GM12873 (cell line): ENCODE data around the gene TFG.

Source experiments
- TF ChIP-seq, protein P1 (sequence below): IDR thresholded peaks from 2 replicates; pipeline ENCODE4 v1.5.1; 2012; ENCODE audit warnings: low read depth, mild to moderate bottlenecking, moderate library complexity, low read length, control low read depth; ENCODE audit not compliant: insufficient read depth; ENCODE audit errors: missing control alignments

Gene TFG

GRCh38 chr3:100708989-100709841, at the start of gene TFG:
Gene TFG (plus strand): TSS chr3:100709494. CDS start chr3:100713686, 4,192 bp downstream.
- TF ChIP-seq, protein P1, sequence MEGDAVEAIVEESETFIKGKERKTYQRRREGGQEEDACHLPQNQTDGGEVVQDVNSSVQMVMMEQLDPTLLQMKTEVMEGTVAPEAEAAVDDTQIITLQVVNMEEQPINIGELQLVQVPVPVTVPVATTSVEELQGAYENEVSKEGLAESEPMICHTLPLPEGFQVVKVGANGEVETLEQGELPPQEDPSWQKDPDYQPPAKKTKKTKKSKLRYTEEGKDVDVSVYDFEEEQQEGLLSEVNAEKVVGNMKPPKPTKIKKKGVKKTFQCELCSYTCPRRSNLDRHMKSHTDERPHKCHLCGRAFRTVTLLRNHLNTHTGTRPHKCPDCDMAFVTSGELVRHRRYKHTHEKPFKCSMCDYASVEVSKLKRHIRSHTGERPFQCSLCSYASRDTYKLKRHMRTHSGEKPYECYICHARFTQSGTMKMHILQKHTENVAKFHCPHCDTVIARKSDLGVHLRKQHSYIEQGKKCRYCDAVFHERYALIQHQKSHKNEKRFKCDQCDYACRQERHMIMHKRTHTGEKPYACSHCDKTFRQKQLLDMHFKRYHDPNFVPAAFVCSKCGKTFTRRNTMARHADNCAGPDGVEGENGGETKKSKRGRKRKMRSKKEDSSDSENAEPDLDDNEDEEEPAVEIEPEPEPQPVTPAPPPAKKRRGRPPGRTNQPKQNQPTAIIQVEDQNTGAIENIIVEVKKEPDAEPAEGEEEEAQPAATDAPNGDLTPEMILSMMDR = no peak

GRCh38 chr3:100662113-100662823, 47.0 kb upstream of the TFG start:
- TF ChIP-seq, protein P1 = no peak

- TF ChIP-seq, protein P1 = no peak
Measured at GRCh38 chr3:100665230-100665629, 44.1 kb upstream of the TFG start.

- TF ChIP-seq, protein P1 = no peak
Measured at GRCh38 chr3:100681496-100681895, 27.8 kb upstream of the TFG start.

DNA sequence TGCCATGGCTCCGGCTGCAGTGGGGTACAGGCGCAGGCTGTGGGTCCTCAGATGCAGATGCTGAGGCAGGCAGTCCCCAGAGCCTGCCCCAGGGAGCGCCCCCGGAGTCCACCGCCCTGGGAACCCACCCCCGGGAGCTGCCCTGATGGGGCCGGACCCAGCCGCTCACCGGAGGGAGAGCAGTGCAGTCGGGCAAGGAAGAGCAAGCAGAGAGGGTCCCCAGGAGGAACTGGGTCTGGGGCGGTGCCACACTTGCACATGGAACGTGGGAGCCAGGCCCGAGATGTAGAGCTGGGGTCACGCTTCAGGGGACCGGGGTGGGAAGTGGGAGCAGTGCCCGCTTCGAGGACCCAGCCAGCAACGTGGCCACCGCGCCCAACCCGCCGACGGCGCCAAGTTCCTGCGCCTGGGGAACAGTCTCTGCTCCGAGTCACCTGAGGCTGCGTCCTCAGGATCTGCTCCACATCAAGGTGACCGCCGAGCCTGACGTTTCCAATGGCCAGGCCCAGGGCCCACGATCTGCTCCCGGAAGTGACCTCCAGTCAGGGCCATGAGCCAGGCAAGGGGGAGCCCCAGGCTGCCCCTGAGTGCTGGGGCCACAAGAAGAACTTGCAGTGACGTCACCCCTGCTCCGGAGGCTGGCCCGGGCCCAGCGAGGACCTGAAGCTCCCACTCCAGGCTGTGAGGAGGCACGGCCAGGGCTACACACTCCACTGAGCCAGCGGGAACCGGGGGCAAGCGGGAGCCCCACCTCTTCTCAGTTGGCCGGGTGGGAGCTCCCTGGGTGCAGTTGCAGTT, 27.0 kb upstream of the TFG start:
- TF ChIP-seq, protein P1 = no peak

- TF ChIP-seq, protein P1 = no peak
Measured at GRCh38 chr3:100682854-100683760, 26.2 kb upstream of the TFG start.
